SHP77 treated with DMSO at 0.1 percent for 48 hours (cell line): ENCODE results near the gene ADCY9.
"Not testable (repeated sequence)": the region's sequence is repeated elsewhere in the genome, so short reads cannot be mapped to it uniquely, and the experiment has no call there.

Experiments
- DNase-seq: peaks from one replicate; lab custom pipeline; 2025; lab: John Stamatoyannopoulos, UW

The ADCY9 gene

GRCh38 chr16:4116325-4117249 is at the start of gene ADCY9:
Gene ADCY9 (minus strand): TSS chr16:4116442. CDS start chr16:4115442, 1,000 bp downstream.
- DNase-seq: no peak

GRCh38 chr16:4160658-4161430 is 44.6 kb upstream of the ADCY9 start:
- no peak for DNase-seq

- no peak for DNase-seq
These were observed 43.5 kb upstream of the ADCY9 start for GRCh38 chr16:4159726-4160125.

GRCh38 chr16:4158143-4159093 is 42.2 kb upstream of the ADCY9 start:
- no peak for DNase-seq

GRCh38 chr16:4157376-4157825 is 41.2 kb upstream of the ADCY9 start:
- DNase-seq: no peak

GRCh38 chr16:4156503-4156902 is 40.3 kb upstream of the ADCY9 start:
- not testable (repeated sequence) for DNase-seq

GRCh38 chr16:4153364-4153763 is 37.1 kb upstream of the ADCY9 start:
- DNase-seq: not testable (repeated sequence)

GRCh38 chr16:4152267-4152666 is 36.0 kb upstream of the ADCY9 start:
- DNase-seq: no peak

- DNase-seq: no peak
These were observed 31.0 kb upstream of the ADCY9 start for GRCh38 chr16:4147236-4147635.

GRCh38 chr16:4142268-4142667 is 26.0 kb upstream of the ADCY9 start:
- no peak for DNase-seq

- DNase-seq: no peak
These were observed 25.4 kb upstream of the ADCY9 start for GRCh38 chr16:4141604-4142003.

GRCh38 chr16:4140652-4141051 is 24.4 kb upstream of the ADCY9 start:
- DNase-seq: no peak

- no peak for DNase-seq
These were observed 23.7 kb upstream of the ADCY9 start for GRCh38 chr16:4139968-4140367.

GRCh38 chr16:4138713-4139112 is 22.5 kb upstream of the ADCY9 start:
- no peak for DNase-seq

- DNase-seq: no peak
These were observed 21.2 kb upstream of the ADCY9 start for GRCh38 chr16:4137438-4137837.

- DNase-seq: no peak
These were observed 20.1 kb upstream of the ADCY9 start for GRCh38 chr16:4136229-4136813.

GRCh38 chr16:4135537-4135936 is 19.3 kb upstream of the ADCY9 start:
- no peak for DNase-seq

- DNase-seq: no peak
These were observed 17.7 kb upstream of the ADCY9 start for GRCh38 chr16:4133897-4134372.

GRCh38 chr16:4131621-4132020 is 15.4 kb upstream of the ADCY9 start:
- DNase-seq: no peak

GRCh38 chr16:4124535-4125294 is 8.5 kb upstream of the ADCY9 start:
- DNase-seq: no peak
